Gastrocnemius medialis (tissue), 4 donors: ENCODE data around the gene HOXC6. TPM values are rescaled to one million over a fixed set of nuclear protein-coding genes. Genes with fewer than 3 reads are reported as not detected.

Experiments used
- ATAC-seq, 2 donors: fragments of 150-250 bp; one replicate each; pipeline ENCODE4 v1.9.1; 2016
- DNase-seq, 2 donors: peaks; one replicate each; pipeline ENCODE4 v3.0.0-alpha.2; 2019
- H3K27ac ChIP-seq, 4 donors: fragments of 200-600 bp; sonication (generic); 1 replicate in 1 of 4; 2 replicates in 3 of 4; pipeline ENCODE4 v1.5.1; 2016 to 2018; ENCODE audit warnings: mild to moderate bottlenecking in 2 of 4, moderate library complexity in 1 of 4
- H3K27me3 ChIP-seq, 3 donors: fragments of 200-600 bp; sonication (generic) in 2 of 3; 1 replicate in 1 of 3; 2 replicates in 2 of 3; pipeline versions ENCODE4 v1.5.1 to v1.6.0; 2016 to 2019; ENCODE audit warnings: mild to moderate bottlenecking in 1 of 3, moderate library complexity in 1 of 3
- H3K36me3 ChIP-seq, 2 donors: fragments of 200-600 bp; sonication (generic) in 1 of 2; one replicate each; pipeline ENCODE4 v1.5.1; 2017 to 2018
- H3K4me1 ChIP-seq, 2 donors: fragments of 200-600 bp; sonication (generic) in 1 of 2; one replicate each; pipeline ENCODE4 v1.5.1; 2016 to 2017; ENCODE audit warnings: mild to moderate bottlenecking in 2 of 2
- H3K4me3 ChIP-seq, 4 donors: fragments of 200-600 bp; sonication (generic) in 3 of 4; 1 replicate in 1 of 4; 2 replicates in 3 of 4; pipeline ENCODE4 v1.5.1; 2016 to 2019; ENCODE audit warnings: mild to moderate bottlenecking in 2 of 4
- H3K9me3 ChIP-seq, 3 donors: fragments of 200-600 bp; sonication (generic) in 2 of 3; 1 replicate in 1 of 3; 2 replicates in 2 of 3; pipeline ENCODE4 v1.5.1; 2016 to 2019
- POLR2A ChIP-seq, 2 donors: fragments of 450-650 bp; IDR thresholded peaks; one replicate each; pipeline ENCODE4 v1.6.1; 2017; ENCODE audit warnings: antibody characterized with exemption in 2 of 2, mild to moderate bottlenecking in 2 of 2, moderate library complexity in 2 of 2
- in situ Hi-C, 4 donors: fragments of 200-750 bp; cut with MboI; loops; one replicate each; pipeline versions ENCODE4 v1.15.0 to v1.8.0; 2017; ENCODE audit warnings: low sequenced_read_pairs in 4 of 4
- intact Hi-C: fragments of 100-400 bp; cut with DNase I; formaldehyde crosslinking; loops from one replicate; pipeline ENCODE4 v1.15.1; 2023; ENCODE audit warnings: low total_unique reads
- total RNA-seq, 4 donors: library from RNA; depleted of rRNA; stranded (reverse); fragments of >200 nt; gene quantifications; one replicate each; pipeline versions ENCODE4 v1.1.0 to v1.2.3, GENCODE V29; 2016
- TF ChIP-seq, protein P1 (sequence below), 5 experiments: fragments of 450-650 bp in 3 of 5; fragments of 200-600 bp in 2 of 5; sonication (generic) in 2 of 5; IDR thresholded peaks in 4 of 5; conservative IDR thresholded peaks in 1 of 5; 1 replicate in 4 of 5; 2 replicates in 1 of 5; pipeline ENCODE4 v1.5.1; 2016 to 2019; ENCODE audit warnings: antibody characterized with exemption in 5 of 5, mild to moderate bottlenecking in 3 of 5, moderate library complexity in 3 of 5

The HOXC6 gene
- total RNA-seq, 4 donors from 2014 or later = 1.0 to 4.7 (median 3.8) TPM

DNA sequence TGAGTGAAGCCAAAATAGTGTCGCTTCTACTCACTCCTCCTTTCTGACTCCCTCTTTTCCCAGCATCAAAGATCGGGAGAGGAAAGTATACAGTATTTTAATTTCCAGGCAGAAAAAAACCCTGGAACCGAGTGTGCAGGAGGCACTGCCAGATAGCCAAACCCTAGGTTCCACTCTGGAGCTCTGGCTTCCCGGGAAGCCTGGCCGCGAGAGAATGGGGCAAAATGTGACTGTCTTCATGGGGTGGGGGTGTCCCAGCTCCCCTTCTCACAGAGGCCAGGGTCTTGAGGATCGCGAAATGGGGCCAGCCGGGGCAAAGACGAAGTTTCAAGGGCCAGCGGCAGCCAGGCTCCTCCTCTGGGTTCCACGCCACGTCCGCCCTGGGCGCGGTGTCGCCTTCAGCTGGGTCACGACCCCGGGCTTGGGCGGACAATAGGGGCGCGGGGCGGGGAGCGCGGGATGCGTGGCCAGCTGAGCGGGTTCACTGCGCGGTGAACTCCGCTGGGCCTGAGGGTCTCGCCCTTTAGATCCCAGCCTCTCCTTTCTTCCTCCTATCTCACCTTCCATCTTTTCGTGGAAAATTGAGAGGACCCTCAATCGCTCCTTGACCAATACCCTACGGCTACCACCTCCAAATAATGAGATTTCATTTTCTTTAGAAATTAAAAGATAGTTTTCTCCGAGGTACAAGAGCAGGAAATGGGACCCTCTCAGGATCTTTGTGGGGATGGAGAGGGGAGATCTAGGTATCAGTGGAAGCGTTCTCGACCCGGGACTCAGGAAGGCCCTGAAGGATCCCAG, 32.1 kb downstream of the HOXC6 start:
- H3K4me1 ChIP-seq = no peaks in the 10 kb centered on the region
- no peaks in the 10 kb centered on the region for H3K27me3 ChIP-seq
- TF ChIP-seq, protein P1, sequence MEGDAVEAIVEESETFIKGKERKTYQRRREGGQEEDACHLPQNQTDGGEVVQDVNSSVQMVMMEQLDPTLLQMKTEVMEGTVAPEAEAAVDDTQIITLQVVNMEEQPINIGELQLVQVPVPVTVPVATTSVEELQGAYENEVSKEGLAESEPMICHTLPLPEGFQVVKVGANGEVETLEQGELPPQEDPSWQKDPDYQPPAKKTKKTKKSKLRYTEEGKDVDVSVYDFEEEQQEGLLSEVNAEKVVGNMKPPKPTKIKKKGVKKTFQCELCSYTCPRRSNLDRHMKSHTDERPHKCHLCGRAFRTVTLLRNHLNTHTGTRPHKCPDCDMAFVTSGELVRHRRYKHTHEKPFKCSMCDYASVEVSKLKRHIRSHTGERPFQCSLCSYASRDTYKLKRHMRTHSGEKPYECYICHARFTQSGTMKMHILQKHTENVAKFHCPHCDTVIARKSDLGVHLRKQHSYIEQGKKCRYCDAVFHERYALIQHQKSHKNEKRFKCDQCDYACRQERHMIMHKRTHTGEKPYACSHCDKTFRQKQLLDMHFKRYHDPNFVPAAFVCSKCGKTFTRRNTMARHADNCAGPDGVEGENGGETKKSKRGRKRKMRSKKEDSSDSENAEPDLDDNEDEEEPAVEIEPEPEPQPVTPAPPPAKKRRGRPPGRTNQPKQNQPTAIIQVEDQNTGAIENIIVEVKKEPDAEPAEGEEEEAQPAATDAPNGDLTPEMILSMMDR (IDR thresholded peaks at IDR 0.05 in 4 of 5, conservative IDR thresholded peaks at IDR 0.05 in 1 of 5) = no peak
- no peak for TF ChIP-seq POLR2A (IDR thresholded peaks at IDR 0.05)
- intact Hi-C loops = no loop called here
- ATAC-seq = no peak
- no peak overlapping the region for H3K27ac ChIP-seq
- DNase-seq = no peak
- H3K36me3 ChIP-seq = no peaks in the 10 kb centered on the region
- in situ Hi-C loops = no loop called here
- H3K4me3 ChIP-seq = no peak overlapping the region
- no peaks in the 10 kb centered on the region for H3K9me3 ChIP-seq

DNA sequence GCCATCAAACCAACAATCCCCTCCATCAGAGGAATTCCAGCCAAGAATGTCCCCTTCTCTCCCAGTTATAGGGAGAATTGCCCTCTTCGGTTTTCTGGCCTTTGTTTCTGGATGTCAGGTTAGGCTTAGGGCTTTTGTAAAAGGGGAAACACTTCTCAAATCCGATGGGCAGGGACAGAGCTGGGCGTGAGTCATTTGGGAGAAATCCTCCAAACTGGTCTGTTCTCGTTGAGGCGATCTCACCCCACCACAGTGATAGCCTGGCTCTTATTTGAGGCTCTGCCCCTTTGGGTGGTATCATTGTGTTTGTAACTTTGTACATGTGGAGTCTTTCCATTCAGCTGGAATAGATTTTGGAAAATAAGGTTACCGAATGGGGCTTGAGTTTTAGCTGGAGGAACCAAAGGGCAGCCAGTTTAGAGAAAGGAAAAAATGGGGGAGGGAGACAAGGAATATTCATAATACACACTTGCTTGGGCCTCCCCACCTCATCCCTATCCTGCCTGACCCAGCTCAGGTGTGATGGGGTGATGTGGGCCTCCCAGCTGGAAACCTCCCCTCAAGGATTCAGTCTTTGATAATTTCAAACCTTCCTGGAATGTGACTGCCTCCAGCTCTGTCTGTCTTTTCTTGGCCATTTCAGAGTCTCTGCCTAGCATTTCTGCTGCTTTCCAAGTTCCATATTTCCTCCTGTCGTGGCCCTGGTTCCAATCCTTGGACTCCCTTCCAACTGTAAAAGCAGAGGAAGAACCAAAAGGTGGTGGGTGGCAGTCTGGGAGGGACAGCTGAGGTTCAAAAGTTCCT, 32.9 kb downstream of the HOXC6 start:
- Histone ChIP-seq H3K9me3 (no peaks in the 10 kb centered on the region), H3K27ac (no peak overlapping the region), H3K4me3 (no peak overlapping the region), H3K4me1 (no peaks in the 10 kb centered on the region), H3K27me3 (peaks cover 0 to 6% (median 0%) of the 10 kb centered on the region in 3 donors), H3K36me3 (no peaks in the 10 kb centered on the region)
- intact Hi-C loops (no loop called here), in situ Hi-C loops (no loop called here)
- DNase-seq = no peak
- no peak for ATAC-seq
- TF ChIP-seq POLR2A (IDR thresholded peaks at IDR 0.05) = no peak
- TF ChIP-seq, protein P1 (IDR thresholded peaks at IDR 0.05 in 4 of 5, conservative IDR thresholded peaks at IDR 0.05 in 1 of 5) = no peak

DNA sequence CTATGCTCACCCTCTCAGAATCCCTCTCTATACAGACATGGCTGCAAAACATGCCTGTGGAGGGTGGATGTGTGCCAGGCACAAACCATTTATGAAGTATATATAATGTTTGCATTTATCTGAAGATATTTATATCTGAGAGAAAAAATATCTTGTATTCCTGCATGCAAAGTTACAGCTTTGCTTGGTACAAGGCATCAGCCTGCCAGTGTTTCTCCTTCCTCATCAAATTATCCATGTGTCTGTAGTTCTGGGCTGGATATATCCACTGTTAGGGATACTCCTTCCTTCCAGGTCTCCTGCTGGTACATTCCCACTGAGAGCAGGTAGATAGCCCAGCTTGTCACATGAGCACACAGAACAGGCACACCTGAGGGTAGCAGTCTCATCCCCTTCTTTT, 37.4 kb downstream of the HOXC6 start:
- TF ChIP-seq, protein P1 (IDR thresholded peaks at IDR 0.05 in 4 of 5, conservative IDR thresholded peaks at IDR 0.05 in 1 of 5) = no peak
- no peak for TF ChIP-seq POLR2A (IDR thresholded peaks at IDR 0.05)
- ATAC-seq (no peak), DNase-seq (no peak)
- H3K9me3 ChIP-seq = no peaks in the 10 kb centered on the region
- H3K4me3 ChIP-seq = no peak overlapping the region
- no peak overlapping the region for H3K27ac ChIP-seq
- H3K27me3 ChIP-seq = peaks cover 0 to 6% (median 0%) of the 10 kb centered on the region in 3 donors
- H3K36me3 ChIP-seq = no peaks in the 10 kb centered on the region
- H3K4me1 ChIP-seq = no peaks in the 10 kb centered on the region
- in situ Hi-C loops (no loop called here), intact Hi-C loops (no loop called here)

DNA sequence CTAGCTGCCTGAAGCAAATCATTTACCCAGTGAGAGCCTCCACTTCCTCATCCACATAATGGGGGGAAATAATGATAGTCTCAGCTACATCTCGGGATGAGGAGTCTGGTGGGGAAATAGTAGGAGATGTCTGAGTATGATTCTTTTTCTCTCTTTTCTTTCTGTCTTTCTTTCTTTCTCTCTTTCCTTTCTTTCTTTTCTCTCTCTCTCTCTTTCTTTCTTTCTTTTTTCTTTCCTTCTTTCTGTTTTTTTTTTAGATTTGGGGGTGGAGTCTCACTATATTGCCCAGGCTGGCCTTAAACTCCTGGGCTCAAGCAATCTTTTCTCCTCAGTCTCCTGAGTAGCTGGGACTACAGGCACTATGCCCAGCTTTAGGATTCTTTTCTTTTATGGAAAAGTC, 38.2 kb downstream of the HOXC6 start:
- H3K27me3 ChIP-seq = peaks cover 0 to 6% (median 0%) of the 10 kb centered on the region in 3 donors
- H3K27ac ChIP-seq = no peak overlapping the region
- intact Hi-C loops (no loop called here), in situ Hi-C loops (no loop called here)
- no peak for DNase-seq
- no peak overlapping the region for H3K4me3 ChIP-seq
- no peak for TF ChIP-seq POLR2A (IDR thresholded peaks at IDR 0.05)
- TF ChIP-seq, protein P1 (IDR thresholded peaks at IDR 0.05 in 4 of 5, conservative IDR thresholded peaks at IDR 0.05 in 1 of 5) = no peak
- H3K4me1 ChIP-seq = no peaks in the 10 kb centered on the region
- no peak for ATAC-seq
- no peaks in the 10 kb centered on the region for H3K9me3 ChIP-seq
- H3K36me3 ChIP-seq = no peaks in the 10 kb centered on the region
